SH-SY5Y (cell line): ENCODE results near the gene GCDH.

Experiments used
- GATA2 ChIP-seq: IDR thresholded peaks from 2 replicates; pipeline ENCODE4 v1.6.1; 2011; ENCODE audit warnings: mild to moderate bottlenecking, low read depth, low read length
- GATA3 ChIP-seq: IDR thresholded peaks from 2 replicates; pipeline ENCODE4 v1.6.1; 2011; ENCODE audit warnings: low read depth, mild to moderate bottlenecking, low read length, moderate library complexity

GCDH gene

DNA sequence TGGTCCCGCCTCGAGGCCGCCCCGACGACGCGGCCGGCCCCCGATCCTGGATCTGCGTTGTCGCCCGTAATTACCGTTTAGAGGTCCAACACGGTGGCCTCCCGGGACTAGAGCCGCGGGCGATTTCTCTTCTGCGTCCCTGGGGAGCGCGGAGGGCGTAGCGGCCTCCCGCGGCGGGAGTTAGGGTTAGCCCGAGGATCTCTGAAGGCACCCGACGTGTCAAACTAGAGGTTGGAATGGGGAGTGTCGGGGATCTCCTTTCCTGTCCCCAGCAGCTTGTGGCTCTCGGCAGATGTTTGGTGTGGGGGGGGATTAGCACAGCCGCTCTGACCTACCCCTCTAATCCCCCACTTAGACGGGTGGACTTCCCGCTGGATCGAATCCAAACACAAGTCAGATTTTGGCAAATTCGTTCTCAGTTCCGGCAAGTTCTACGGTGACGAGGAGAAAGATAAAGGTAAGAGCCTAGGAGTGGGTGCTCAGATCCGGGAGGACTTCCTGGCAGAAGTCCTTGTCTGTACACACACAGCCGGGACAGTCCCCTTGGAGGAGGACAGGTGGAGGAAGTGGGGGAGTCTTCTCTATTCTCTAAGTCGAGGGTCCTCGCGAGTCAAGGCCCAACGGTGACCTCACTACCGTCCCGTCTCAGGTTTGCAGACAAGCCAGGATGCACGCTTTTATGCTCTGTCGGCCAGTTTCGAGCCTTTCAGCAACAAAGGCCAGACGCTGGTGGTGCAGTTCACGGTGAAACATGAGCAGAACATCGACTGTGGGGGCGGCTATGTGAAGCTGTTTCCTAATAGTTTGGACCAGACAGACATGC, 48.0 kb downstream of the GCDH start:
- no peak for TF ChIP-seq GATA2
- TF ChIP-seq GATA3 = no peak

DNA sequence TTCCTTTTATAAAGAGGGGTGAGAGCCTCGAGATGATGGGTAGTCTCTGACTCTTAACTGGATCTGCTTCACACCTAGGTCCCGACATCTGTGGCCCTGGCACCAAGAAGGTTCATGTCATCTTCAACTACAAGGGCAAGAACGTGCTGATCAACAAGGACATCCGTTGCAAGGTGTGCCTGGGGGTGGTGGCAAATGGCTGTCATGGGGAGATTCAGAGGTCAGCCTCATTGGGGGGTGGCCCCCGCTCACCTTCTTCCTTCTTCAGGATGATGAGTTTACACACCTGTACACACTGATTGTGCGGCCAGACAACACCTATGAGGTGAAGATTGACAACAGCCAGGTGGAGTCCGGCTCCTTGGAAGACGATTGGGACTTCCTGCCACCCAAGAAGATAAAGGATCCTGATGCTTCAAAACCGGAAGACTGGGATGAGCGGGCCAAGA, 49.0 kb downstream of the GCDH start:
- TF ChIP-seq GATA3 (no peak), GATA2 (no peak)

DNA sequence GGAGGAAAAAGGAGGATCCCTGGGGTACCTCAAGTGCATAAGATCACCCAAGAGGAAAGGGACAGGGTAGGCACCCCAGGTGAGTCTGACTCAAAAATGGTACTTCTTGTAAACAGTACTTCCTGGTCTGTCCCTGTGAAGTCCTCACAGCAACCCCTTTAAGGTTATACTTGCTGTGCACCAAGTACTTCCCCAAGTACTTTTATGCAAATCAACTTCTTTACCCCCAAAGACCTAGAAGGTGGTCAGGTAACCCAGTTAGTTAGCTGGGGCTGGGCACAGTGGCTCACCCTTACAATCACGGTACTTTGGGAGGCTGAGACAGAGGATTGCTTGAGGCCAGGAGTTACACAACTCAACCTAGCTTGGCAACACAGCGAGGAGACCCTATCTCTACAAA, 49.9 kb downstream of the GCDH start:
- no peak for TF ChIP-seq GATA2

DNA sequence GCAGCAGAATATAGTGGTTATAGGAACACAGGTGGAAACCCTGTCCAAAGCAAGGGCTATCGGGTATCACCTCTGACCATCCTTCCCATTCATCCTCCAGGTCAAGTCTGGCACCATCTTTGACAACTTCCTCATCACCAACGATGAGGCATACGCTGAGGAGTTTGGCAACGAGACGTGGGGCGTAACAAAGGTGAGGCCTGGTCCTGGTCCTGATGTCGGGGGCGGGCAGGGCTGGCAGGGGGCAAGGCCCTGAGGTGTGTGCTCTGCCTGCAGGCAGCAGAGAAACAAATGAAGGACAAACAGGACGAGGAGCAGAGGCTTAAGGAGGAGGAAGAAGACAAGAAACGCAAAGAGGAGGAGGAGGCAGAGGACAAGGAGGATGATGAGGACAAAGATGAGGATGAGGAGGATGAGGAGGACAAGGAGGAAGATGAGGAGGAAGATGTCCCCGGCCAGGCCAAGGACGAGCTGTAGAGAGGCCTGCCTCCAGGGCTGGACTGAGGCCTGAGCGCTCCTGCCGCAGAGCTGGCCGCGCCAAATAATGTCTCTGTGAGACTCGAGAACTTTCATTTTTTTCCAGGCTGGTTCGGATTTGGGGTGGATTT, 52.6 kb downstream of the GCDH start:
- TF ChIP-seq GATA3 (no peak), GATA2 (no peak)

DNA sequence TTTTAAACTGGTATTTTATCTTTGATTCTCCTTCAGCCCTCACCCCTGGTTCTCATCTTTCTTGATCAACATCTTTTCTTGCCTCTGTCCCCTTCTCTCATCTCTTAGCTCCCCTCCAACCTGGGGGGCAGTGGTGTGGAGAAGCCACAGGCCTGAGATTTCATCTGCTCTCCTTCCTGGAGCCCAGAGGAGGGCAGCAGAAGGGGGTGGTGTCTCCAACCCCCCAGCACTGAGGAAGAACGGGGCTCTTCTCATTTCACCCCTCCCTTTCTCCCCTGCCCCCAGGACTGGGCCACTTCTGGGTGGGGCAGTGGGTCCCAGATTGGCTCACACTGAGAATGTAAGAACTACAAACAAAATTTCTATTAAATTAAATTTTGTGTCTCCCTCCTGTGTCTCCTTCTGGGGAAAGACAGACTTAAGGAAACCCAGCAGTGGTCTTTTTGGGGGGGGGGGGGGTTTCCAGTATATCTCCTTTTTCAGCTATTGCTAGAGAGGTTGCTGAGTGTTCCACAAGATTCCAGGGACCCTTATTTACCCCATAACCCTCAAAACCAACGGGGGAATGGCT, 53.2 kb downstream of the GCDH start:
- no peak for TF ChIP-seq GATA3
- no peak for TF ChIP-seq GATA2

DNA sequence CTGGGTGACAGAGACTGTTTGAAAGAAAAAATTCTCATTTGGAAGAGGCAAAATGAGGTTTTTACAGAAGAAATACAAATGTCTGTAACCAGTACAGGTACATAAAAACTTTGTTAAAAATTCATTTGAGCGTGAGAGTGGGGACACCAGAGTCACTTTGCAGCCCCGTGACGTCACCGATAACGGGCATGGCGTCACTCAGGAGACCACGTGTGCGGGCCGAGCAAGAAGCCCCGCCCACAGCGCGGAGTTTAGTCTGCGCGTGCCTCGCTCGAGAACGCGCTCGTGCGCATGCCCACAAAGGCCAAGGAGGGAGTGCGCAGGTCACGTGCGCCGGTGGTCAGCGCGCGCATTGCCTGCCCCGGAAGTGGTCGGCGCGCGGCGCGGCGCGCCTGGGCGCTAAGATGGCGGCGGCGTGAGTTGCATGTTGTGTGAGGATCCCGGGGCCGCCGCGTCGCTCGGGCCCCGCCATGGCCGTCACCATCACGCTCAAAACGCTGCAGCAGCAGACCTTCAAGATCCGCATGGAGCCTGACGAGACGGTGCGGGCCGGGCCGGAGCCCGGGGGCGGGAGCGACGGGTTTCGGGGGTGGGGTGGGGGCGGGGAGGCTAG, 54.6 kb downstream of the GCDH start, which contains the start of gene RAD23A:
Gene RAD23A, plus strand, starts transcription at position 384 of the 613 bp plus-strand sequence. Its CDS starts 87 bp downstream, at position 471.
- TF ChIP-seq GATA3 (no peak), GATA2 (peak; percentile 55; the same call in 1 of the 2 replicates)

DNA sequence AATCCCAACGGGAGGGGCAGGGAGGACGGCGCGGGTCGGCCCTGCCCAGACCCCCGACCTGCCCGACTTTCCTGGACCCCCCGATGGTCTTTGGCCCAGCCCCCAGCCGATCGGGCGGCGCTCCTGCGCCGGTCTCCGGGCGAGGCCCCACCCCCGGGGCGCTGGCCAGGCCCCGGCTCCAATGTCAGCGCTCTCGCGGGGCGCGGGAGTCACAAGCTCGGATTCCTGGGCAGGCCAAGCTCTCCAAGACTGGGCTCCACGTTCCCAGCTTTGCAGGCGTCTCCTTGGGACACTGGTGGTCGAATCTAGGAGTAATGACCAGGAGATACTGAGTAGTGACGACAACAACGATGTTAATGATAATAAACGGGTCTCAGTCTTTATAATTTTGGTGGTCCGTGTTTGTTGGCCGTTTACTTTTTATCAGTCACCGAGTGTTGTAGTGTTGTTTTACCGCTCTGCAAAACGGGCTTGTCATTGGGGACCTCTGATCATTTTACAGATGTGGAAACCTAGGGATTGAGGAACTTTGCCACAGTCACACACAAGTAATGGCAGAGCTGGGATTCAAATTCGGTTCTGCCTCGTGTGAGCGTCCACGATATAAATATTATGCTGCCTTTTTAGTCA, 55.2 kb downstream of the GCDH start:
- no peak for TF ChIP-seq GATA3
- TF ChIP-seq GATA2 = no peak

DNA sequence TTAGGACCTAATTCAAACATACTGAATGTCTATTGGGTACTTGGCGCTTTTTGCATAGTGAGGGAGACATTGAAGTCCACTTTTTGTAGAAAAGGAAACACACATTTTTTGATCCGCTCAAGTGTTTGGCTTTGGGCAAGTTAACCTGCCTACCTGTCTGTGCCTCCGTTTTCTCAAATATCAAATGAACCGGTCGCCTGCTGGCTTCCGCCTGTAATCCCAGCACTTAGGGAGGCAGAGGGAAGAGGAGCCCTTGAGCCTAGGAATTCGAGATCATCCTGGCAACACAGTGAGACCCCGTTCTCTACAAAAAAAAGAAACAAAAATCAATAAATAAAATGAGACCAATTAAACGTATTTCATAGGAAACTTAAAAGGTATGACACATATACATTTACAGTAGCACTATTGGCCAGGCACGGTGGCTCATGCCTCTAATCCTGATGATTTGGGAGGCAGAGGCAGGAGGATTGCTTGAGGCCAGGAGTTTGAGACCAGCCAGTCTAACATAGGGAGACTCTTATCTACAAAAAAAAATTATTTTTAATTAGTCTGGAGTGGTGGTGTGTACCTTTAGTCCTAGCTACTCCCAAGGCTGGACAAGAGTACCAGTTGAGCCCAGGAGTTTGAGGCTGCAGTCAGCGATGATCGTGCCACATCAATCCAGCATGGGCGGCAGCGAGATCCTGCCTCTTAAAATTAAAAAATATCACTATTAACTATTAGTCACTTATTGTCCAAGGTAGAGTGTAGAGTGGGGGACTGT, 56.0 kb downstream of the GCDH start:
- TF ChIP-seq GATA2 = no peak
- TF ChIP-seq GATA3 = no peak

DNA sequence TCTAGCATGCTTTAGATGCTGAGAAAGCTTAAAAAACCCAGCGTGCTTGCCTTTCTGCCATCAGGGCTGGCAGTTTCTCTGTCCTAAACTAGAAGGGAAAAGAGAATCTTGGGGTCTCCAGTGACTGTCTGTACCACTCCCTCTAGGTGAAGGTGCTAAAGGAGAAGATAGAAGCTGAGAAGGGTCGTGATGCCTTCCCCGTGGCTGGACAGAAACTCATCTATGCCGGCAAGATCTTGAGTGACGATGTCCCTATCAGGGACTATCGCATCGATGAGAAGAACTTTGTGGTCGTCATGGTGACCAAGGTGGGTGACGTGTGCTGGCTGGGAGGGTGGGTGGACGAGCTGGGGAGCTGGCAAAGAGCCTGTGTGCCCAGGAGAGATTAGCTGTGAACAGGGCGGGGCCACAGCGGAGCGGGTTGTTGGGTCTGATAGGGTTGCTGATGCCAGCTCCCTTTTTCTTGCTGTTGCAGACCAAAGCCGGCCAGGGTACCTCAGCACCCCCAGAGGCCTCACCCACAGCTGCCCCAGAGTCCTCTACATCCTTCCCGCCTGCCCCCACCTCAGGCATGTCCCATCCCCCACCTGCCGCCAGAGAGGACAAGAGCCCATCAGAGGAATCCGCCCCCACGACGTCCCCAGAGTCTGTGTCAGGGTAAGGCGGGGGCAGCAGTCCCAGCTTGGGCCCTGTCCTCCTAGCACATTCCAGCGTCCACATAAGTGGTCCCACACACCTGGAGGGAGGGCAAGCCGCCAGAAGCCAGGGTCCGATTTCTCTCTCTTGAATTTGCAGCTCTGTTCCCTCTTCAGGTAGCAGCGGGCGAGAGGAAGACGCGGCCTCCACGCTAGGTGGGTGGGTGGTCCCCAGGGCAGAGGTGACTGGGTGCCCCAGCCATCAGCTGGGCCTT, 57.0 kb downstream of the GCDH start:
- no peak for TF ChIP-seq GATA3
- no peak for TF ChIP-seq GATA2

DNA sequence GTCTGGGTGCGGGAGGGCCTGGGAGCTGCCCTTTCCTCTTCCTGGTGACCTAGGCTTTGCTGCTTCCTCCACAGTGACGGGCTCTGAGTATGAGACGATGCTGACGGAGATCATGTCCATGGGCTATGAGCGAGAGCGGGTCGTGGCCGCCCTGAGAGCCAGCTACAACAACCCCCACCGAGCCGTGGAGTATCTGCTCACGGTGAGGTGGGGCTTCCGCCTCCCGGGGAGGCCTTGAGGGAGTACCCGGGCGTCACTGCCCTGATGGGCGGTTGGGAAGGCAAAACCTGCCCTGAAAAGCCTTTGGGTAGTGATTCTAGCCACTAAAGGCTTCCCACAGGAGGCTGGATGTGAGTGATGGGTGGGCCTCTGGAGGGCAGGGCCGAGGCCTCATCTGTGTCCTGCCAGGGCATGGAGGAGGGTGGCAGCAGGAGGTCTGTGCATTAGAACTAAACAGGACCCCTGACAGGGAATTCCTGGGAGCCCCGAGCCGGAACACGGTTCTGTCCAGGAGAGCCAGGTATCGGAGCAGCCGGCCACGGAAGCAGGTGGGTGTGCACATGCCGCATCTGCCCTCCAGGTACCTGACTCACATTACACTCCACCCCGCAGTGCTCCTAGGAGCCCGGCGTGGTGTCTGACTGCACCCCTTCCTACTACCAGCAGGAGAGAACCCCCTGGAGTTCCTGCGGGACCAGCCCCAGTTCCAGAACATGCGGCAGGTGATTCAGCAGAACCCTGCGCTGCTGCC, 57.8 kb downstream of the GCDH start:
- no peak for TF ChIP-seq GATA3
- TF ChIP-seq GATA2 = no peak
